ENCODE results near the gene TMEM254. TPM values are rescaled to one million over a fixed set of nuclear protein-coding genes. Genes with fewer than 3 reads are reported as not detected.

Gene TMEM254
- total and polyA plus RNA-seq, 2 of the 13 experiments (the other 11 are each of a cell fraction or from before 2014, with no cell fraction given) = 11.2 to 39.0 TPM

DNA sequence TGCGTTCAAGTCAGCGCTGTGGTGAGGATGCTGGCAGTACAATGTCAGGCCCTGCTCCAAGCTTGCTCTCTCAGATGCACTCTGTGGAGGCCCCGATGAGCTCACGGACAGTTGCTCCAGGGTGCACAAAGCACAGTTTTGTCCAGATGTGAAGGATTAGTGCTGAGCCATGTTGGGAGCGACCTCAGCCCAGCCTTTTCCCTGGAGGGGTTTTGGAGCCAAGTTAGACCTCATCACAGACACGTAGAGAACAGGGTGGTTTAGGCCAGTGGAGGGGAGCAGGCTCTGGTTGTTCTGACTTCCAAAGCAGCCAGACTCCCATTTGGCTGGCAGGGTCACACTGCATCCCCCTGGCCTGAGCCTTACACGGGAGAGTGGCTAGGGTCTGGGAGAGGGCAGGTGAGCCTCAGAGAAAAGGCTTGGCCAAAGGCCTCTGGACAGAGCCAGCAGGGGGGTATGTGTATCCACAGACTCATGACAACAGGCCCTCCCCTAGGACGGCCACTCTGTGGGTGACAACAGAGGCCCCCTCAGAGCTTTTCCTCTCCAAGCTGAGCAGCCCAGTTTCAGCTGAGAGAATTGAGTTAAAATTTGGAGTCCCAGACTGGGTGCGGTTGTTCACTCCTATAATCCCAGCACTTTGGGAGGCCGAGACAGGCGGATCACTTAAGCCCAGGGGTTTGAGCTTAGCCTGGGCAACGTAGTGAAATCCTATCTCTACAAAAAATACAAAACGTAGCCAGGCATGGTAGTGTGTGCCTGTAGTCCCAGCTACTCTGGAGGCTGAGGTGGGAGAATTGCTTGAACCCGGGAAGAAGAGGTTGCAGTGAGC lies 58.8 kb downstream of the TMEM254 start (continued):
- TF ChIP-seq, protein P1, sequence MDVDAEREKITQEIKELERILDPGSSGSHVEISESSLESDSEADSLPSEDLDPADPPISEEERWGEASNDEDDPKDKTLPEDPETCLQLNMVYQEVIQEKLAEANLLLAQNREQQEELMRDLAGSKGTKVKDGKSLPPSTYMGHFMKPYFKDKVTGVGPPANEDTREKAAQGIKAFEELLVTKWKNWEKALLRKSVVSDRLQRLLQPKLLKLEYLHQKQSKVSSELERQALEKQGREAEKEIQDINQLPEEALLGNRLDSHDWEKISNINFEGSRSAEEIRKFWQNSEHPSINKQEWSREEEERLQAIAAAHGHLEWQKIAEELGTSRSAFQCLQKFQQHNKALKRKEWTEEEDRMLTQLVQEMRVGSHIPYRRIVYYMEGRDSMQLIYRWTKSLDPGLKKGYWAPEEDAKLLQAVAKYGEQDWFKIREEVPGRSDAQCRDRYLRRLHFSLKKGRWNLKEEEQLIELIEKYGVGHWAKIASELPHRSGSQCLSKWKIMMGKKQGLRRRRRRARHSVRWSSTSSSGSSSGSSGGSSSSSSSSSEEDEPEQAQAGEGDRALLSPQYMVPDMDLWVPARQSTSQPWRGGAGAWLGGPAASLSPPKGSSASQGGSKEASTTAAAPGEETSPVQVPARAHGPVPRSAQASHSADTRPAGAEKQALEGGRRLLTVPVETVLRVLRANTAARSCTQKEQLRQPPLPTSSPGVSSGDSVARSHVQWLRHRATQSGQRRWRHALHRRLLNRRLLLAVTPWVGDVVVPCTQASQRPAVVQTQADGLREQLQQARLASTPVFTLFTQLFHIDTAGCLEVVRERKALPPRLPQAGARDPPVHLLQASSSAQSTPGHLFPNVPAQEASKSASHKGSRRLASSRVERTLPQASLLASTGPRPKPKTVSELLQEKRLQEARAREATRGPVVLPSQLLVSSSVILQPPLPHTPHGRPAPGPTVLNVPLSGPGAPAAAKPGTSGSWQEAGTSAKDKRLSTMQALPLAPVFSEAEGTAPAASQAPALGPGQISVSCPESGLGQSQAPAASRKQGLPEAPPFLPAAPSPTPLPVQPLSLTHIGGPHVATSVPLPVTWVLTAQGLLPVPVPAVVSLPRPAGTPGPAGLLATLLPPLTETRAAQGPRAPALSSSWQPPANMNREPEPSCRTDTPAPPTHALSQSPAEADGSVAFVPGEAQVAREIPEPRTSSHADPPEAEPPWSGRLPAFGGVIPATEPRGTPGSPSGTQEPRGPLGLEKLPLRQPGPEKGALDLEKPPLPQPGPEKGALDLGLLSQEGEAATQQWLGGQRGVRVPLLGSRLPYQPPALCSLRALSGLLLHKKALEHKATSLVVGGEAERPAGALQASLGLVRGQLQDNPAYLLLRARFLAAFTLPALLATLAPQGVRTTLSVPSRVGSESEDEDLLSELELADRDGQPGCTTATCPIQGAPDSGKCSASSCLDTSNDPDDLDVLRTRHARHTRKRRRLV (CRISPR knock-in tag; IDR thresholded peaks at IDR 0.05) = no peak

DNA sequence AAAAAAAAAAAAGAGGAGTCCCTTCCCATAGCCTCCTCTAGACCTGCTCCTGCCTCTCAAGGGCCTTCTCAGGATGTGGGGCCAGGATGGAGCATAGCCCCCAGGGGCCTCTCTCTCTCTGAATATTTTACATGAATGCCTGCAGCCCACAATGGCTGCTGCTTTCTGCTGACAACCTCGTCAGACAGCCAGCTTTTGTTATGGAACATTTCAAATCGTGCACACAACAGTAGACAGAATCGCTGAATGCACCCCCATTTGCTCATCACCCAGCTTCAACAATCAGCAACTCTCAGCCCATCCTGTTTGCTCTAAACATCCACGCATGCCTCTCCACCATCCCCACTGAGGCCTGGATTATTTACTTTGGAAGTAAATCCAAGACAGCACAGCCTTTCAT lies 59.5 kb downstream of the TMEM254 start:
- Histone ChIP-seq H3K9ac (ENCODE audit: insufficient read depth, low read depth, low read length) (no peak overlapping the region), H3K4me1 (ENCODE audit: insufficient read depth, low read length) (peaks cover 14% of the 10 kb centered on the region), H4K20me1 (ENCODE audit: insufficient read depth, low read length) (no peaks in the 10 kb centered on the region), H3K36me3 (replicated peaks in 1 of 2; ENCODE audit: control insufficient read depth in 1 of 2, insufficient read depth in 2 of 2, low read length in 2 of 2) (no peaks in the 10 kb centered on the region), H3K4me2 (ENCODE audit: low read depth, low read length) (no peak overlapping the region), H3K9me3 (ENCODE audit: low read length) (no peaks in the 10 kb centered on the region), H3K27ac (ENCODE audit: extremely low read length, insufficient read depth, low read length) (no peak overlapping the region), H3K79me2 (ENCODE audit: insufficient read depth, low read length) (no peaks in the 10 kb centered on the region), H3K27me3 (ENCODE audit: control insufficient read depth in 1 of 2, insufficient read depth in 2 of 2, low read length in 2 of 2) (peaks cover 5 to 15% of the 10 kb centered on the region in 2 experiments), H2AFZ (ENCODE audit: low read length) (no peak overlapping the region), H3K4me3 (replicated peaks in 1 of 3; ENCODE audit: insufficient read depth in 1 of 3, low read depth in 2 of 3, low read length in 3 of 3) (no peak overlapping the region)
- DNase-seq (ENCODE audit: low spot score) (no peak), ATAC-seq (no peak), FAIRE-seq (no peak)
- 0% methylated on average over 2 of the region's 4 CpGs for WGBS (ENCODE audit: low lambda C conversion rate)
- BruUV-seq (replicated peaks) = no TSS peak
- POLR2A ChIA-PET = no interaction called here
- CTCF ChIA-PET (ENCODE audit: low intra/inter-chr PET ratio, low total read pairs) = no interaction called here
- intact Hi-C loops (cut with micrococcal nuclease; ENCODE audit: unreplicated experiment) = no loop called here
- in situ Hi-C loops (cut with HindIII; ENCODE audit: extremely low pct_ligation_motif_present, low pct_unique_long_range_greater_than_20kb) = no loop called here
- TF ChIP-seq, protein P2, sequence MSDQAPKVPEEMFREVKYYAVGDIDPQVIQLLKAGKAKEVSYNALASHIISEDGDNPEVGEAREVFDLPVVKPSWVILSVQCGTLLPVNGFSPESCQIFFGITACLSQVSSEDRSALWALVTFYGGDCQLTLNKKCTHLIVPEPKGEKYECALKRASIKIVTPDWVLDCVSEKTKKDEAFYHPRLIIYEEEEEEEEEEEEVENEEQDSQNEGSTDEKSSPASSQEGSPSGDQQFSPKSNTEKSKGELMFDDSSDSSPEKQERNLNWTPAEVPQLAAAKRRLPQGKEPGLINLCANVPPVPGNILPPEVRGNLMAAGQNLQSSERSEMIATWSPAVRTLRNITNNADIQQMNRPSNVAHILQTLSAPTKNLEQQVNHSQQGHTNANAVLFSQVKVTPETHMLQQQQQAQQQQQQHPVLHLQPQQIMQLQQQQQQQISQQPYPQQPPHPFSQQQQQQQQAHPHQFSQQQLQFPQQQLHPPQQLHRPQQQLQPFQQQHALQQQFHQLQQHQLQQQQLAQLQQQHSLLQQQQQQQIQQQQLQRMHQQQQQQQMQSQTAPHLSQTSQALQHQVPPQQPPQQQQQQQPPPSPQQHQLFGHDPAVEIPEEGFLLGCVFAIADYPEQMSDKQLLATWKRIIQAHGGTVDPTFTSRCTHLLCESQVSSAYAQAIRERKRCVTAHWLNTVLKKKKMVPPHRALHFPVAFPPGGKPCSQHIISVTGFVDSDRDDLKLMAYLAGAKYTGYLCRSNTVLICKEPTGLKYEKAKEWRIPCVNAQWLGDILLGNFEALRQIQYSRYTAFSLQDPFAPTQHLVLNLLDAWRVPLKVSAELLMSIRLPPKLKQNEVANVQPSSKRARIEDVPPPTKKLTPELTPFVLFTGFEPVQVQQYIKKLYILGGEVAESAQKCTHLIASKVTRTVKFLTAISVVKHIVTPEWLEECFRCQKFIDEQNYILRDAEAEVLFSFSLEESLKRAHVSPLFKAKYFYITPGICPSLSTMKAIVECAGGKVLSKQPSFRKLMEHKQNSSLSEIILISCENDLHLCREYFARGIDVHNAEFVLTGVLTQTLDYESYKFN (CRISPR knock-in tag; conservative IDR thresholded peaks at IDR 0.05) = no peak
- TF ChIP-seq, protein P3, sequence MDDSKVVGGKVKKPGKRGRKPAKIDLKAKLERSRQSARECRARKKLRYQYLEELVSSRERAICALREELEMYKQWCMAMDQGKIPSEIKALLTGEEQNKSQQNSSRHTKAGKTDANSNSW (CRISPR knock-in tag; IDR thresholded peaks at IDR 0.05; ENCODE audit: borderline replicate concordance) = no peak
- TF ChIP-seq MIXL1 (CRISPR knock-in tag; IDR thresholded peaks at IDR 0.05) = no peak
- TF ChIP-seq RORA (CRISPR knock-in tag; IDR thresholded peaks at IDR 0.05) = no peak
- TF ChIP-seq, protein P4, sequence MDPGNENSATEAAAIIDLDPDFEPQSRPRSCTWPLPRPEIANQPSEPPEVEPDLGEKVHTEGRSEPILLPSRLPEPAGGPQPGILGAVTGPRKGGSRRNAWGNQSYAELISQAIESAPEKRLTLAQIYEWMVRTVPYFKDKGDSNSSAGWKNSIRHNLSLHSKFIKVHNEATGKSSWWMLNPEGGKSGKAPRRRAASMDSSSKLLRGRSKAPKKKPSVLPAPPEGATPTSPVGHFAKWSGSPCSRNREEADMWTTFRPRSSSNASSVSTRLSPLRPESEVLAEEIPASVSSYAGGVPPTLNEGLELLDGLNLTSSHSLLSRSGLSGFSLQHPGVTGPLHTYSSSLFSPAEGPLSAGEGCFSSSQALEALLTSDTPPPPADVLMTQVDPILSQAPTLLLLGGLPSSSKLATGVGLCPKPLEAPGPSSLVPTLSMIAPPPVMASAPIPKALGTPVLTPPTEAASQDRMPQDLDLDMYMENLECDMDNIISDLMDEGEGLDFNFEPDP (CRISPR knock-in tag; conservative IDR thresholded peaks at IDR 0.05) = no peak
- no peak for TF ChIP-seq XRCC5 (optimal IDR thresholded peaks at IDR 0.05; ENCODE audit: low read length)
